Glutamatergic neuron (in vitro differentiated cells): ENCODE measurements around the gene TP53I11. TPM values are rescaled to one million over a fixed set of nuclear protein-coding genes. Genes with fewer than 3 reads are reported as not detected.

Experiments used
- DNase-seq: peaks from one replicate; pipeline ENCODE4 v3.0.0; 2022
- H3K27ac Mint-ChIP-seq: one replicate; pipeline ENCODE4 v1.8.0; 2020; ENCODE audit warnings: mild to moderate bottlenecking, mixed read lengths, inconsistent platforms; ENCODE audit not compliant: unreplicated experiment
- H3K27me3 Mint-ChIP-seq: one replicate; pipeline ENCODE4 v1.8.0; 2020; ENCODE audit warnings: mild to moderate bottlenecking, moderate library complexity, mixed read lengths, inconsistent platforms; ENCODE audit not compliant: unreplicated experiment
- H3K36me3 Mint-ChIP-seq: one replicate; pipeline ENCODE4 v1.8.0; 2020; ENCODE audit warnings: mild to moderate bottlenecking, mixed read lengths, inconsistent platforms; ENCODE audit not compliant: unreplicated experiment
- H3K4me1 Mint-ChIP-seq: one replicate; pipeline ENCODE4 v1.8.0; 2020; ENCODE audit warnings: mild to moderate bottlenecking, low read depth, mixed read lengths, inconsistent platforms; ENCODE audit not compliant: unreplicated experiment
- H3K4me3 Mint-ChIP-seq: one replicate; pipeline ENCODE4 v1.8.0; 2020; ENCODE audit warnings: mild to moderate bottlenecking, mixed read lengths, inconsistent platforms; ENCODE audit not compliant: unreplicated experiment
- H3K9me3 Mint-ChIP-seq: one replicate; pipeline ENCODE4 v1.8.0; 2020; ENCODE audit warnings: mild to moderate bottlenecking, moderate library complexity, mixed read lengths, inconsistent platforms; ENCODE audit not compliant: unreplicated experiment
- total RNA-seq: library from RNA; stranded (reverse); fragmentation: NEBNext Ultra II Directional; extraction: Animal tissue kit (Norgen Biotek cat#: 25700); gene quantifications from one replicate; pipeline ENCODE4 v1.2.1, GENCODE V29; 2021; ENCODE audit not compliant: unreplicated experiment
- TF ChIP-seq, protein P1 (sequence below): fragments of 200-600 bp; sonication (generic); IDR thresholded peaks from one replicate; pipeline ENCODE4 v1.5.0; 2021; ENCODE audit not compliant: partially characterized antibody, unreplicated experiment

Gene TP53I11
- total RNA-seq, 1 donor from 2014 or later: 420 TPM

DNA sequence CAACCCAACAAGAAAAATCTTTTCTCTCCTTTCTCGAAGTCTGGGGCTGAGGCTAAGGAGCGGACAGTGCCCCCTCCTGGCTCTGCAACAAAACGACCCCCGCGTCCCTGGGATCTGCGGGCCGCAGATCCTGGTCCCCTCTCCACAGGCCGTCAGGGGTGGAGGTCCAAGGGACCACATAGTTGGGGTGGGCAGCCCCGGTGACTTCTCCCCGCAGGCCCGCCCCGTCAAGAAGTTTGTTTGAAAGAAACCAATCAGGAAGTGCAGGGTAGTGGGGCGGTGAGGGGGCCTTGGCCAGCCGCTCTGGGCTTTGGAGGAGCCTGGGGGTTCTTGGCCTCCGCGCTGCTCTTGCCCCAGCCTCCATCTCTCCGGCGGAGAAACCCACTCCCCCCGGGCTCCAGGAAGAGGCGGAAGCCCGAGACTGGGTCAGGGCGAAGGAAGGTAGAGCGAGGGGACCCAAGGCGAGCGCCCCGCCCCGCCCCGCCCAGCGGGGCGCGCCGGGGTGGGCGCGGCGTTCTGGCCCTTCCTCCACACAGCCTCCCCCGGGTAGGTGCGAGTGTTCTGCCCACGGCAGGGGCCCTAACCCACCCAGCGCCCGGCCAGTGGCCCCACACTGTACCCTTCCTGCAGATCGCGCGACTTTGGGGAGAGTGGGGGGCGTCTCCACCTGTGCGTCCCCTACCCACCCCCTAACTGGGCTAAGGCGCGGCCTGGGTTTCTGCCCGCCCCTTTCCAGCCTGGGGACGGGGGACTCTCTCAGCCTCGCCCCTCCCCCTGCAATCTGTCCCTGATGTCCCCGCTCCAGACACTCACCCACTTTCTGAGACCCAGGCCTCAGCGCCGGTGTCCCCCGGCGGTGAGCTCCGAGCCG, 1.3 kb downstream of the TP53I11 start:
- TF ChIP-seq, protein P1, sequence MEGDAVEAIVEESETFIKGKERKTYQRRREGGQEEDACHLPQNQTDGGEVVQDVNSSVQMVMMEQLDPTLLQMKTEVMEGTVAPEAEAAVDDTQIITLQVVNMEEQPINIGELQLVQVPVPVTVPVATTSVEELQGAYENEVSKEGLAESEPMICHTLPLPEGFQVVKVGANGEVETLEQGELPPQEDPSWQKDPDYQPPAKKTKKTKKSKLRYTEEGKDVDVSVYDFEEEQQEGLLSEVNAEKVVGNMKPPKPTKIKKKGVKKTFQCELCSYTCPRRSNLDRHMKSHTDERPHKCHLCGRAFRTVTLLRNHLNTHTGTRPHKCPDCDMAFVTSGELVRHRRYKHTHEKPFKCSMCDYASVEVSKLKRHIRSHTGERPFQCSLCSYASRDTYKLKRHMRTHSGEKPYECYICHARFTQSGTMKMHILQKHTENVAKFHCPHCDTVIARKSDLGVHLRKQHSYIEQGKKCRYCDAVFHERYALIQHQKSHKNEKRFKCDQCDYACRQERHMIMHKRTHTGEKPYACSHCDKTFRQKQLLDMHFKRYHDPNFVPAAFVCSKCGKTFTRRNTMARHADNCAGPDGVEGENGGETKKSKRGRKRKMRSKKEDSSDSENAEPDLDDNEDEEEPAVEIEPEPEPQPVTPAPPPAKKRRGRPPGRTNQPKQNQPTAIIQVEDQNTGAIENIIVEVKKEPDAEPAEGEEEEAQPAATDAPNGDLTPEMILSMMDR: peak; percentile 77
- Mint-ChIP-seq H3K36me3 (no peaks in the 10 kb centered on the region), H3K27me3 (peaks cover 17% of the 10 kb centered on the region), H3K4me1 (peaks cover 54% of the 10 kb centered on the region), H3K27ac (peak overlapping the region; percentile 86), H3K4me3 (peak overlapping the region; percentile 91), H3K9me3 (peaks cover 20% of the 10 kb centered on the region)
- peak; percentile 80 for DNase-seq

DNA sequence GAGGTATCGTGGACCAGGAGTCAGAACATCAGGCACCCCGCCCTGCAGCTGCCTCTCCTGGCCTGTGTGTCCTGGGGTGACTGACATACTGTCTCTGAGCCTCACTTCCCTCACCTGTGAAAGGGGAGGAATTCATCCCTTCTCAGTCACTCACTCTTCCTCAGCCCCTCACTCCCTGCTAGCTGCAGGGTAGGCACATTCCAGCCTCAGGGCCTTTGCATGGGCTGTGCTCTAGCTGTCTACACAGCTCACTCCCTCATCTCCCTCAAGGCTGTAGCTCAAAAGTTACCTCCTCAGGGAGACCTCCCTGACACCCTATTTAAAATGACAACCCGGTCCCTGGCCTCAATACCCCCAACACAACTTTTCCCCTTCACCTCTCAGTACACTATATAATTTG, 2.5 kb downstream of the TP53I11 start:
- H3K9me3 Mint-ChIP-seq: peaks cover 24% of the 10 kb centered on the region
- no peaks in the 10 kb centered on the region for H3K36me3 Mint-ChIP-seq
- peaks cover 22% of the 10 kb centered on the region for H3K27me3 Mint-ChIP-seq
- TF ChIP-seq, protein P1: no peak
- DNase-seq: no peak
- peak overlapping the region; percentile 97 for H3K27ac Mint-ChIP-seq
- H3K4me1 Mint-ChIP-seq: peaks cover 57% of the 10 kb centered on the region
- H3K4me3 Mint-ChIP-seq: peak overlapping the region; percentile 91

DNA sequence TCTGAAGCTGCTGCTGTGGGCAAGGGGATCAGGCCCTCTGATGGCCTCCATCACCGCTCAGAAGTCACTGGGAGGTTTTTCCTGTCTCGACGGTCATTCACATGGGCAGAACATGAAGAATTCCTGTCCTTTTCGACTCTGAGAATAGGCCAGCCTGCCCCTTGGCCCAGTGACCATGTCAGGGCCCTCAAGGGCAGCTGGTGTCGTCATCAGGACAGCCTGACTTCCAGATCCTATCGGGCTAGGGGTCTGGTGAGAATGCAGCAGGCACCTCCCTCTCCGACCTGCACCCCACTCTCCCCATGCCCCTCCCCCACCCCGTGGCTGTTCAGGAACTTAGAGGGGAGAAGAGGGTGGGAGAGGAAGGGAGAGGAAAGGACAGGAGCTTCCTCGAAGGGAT, 3.6 kb downstream of the TP53I11 start:
- Mint-ChIP-seq H3K4me3 (peak overlapping the region; percentile 91), H3K27me3 (peaks cover 25% of the 10 kb centered on the region), H3K36me3 (no peaks in the 10 kb centered on the region), H3K4me1 (peaks cover 62% of the 10 kb centered on the region), H3K9me3 (peaks cover 26% of the 10 kb centered on the region), H3K27ac (peak overlapping the region; percentile 97)
- no peak for DNase-seq
- TF ChIP-seq, protein P1: no peak

DNA sequence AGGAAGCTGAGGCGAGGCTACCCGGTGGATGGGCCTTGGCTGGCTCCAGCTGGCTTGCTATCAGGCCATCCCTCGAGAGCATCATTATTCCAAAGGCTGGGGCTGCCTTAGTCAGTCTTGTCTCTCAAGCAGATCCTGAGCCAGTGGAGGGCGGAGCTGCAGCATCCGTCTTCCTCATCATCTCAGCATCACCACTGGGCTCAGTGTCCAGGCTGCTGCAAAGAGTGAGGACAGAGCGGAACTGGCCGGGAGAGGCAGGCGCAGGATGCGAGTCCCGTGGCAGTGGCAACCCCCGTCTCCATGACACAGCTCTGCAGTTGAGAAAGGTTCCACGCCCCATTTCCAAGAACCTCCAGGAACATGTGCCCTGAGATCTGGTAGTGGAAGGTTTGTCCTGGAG, 4.4 kb downstream of the TP53I11 start:
- Mint-ChIP-seq H3K4me3 (peak overlapping the region; percentile 91), H3K4me1 (peaks cover 69% of the 10 kb centered on the region), H3K36me3 (no peaks in the 10 kb centered on the region), H3K27ac (peak overlapping the region; percentile 97), H3K27me3 (peaks cover 22% of the 10 kb centered on the region), H3K9me3 (peaks cover 22% of the 10 kb centered on the region)
- DNase-seq: peak; percentile 77
- TF ChIP-seq, protein P1: no peak

DNA sequence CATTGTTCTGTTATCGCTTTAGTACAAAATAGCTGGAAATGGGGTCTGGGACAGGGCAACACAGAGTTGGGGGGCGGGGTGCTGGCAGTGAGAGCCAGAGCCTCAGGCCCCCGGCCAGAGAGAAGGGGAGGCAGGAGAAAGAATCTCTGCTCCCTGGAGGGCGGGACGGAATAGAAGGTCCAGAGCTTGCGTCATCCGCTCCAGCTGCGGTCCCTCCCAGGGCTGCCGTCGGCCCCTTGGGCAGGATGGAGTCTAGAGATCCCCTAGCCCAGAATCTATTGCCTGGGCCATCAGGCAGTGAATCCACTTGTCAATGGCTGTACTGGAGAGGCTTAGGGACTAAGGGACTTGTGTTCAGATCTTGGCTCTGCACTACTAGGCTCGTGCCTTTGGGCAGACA, 5.0 kb downstream of the TP53I11 start:
- TF ChIP-seq, protein P1: no peak
- peak overlapping the region; percentile 91 for H3K4me3 Mint-ChIP-seq
- H3K9me3 Mint-ChIP-seq: peaks cover 20% of the 10 kb centered on the region
- DNase-seq: no peak
- peak overlapping the region; percentile 97 for H3K27ac Mint-ChIP-seq
- H3K27me3 Mint-ChIP-seq: peaks cover 22% of the 10 kb centered on the region
- H3K4me1 Mint-ChIP-seq: peaks cover 73% of the 10 kb centered on the region
- peaks cover 4% of the 10 kb centered on the region for H3K36me3 Mint-ChIP-seq
